Fibroblast of skin of back (primary cell): ENCODE data around the gene TSKS. TPM values are rescaled to one million over a fixed set of nuclear protein-coding genes. Genes with fewer than 3 reads are reported as not detected.

Source experiments
- DNase-seq: peaks from one replicate; pipeline ENCODE4 v3.0.0-alpha.2; 2013
- polyA plus RNA-seq, 2 experiments: library from polyadenylated mRNA; unstranded; fragments of 120-200 nt; gene quantifications; one replicate each; pipeline ENCODE4 v1.2.1, GENCODE V29; 2013; ENCODE audit not compliant: insufficient read length in 2 of 2

TSKS gene
- 0.06 TPM for polyA plus RNA-seq (2013, experiment 1 of 2; ENCODE audit: insufficient read length)
- 0.31 TPM for polyA plus RNA-seq (2013, experiment 2 of 2; ENCODE audit: insufficient read length)

- no peak for DNase-seq
Observed at GRCh38 chr19:49763230-49763629, at the start of gene TSKS. Gene TSKS (minus strand): TSS chr19:49763306. CDS start chr19:49763247, 59 bp downstream.

GRCh38 chr19:49812452-49812996 is 49.4 kb upstream of the TSKS start:
- no peak for DNase-seq

- no peak for DNase-seq
Observed at GRCh38 chr19:49811328-49811727, 48.2 kb upstream of the TSKS start.

- DNase-seq: no peak
Observed at GRCh38 chr19:49809941-49810389, 46.9 kb upstream of the TSKS start.

GRCh38 chr19:49809160-49809940 is 46.2 kb upstream of the TSKS start:
- peak; percentile 40 for DNase-seq

- peak; percentile 81 for DNase-seq
Observed at GRCh38 chr19:49808711-49809159, 45.6 kb upstream of the TSKS start.

GRCh38 chr19:49807904-49808675 is 45.0 kb upstream of the TSKS start:
- no peak for DNase-seq

- no peak for DNase-seq
Observed at GRCh38 chr19:49807058-49807903, 44.2 kb upstream of the TSKS start.

GRCh38 chr19:49806620-49806959 is 43.5 kb upstream of the TSKS start:
- DNase-seq: no peak

- no peak for DNase-seq
Observed at GRCh38 chr19:49805822-49806619, 42.9 kb upstream of the TSKS start.

GRCh38 chr19:49803529-49803856 is 40.4 kb upstream of the TSKS start:
- DNase-seq: no peak

GRCh38 chr19:49802836-49803528 is 39.9 kb upstream of the TSKS start:
- no peak for DNase-seq

GRCh38 chr19:49801966-49802661 is 39.0 kb upstream of the TSKS start:
- peak; percentile 93 for DNase-seq

GRCh38 chr19:49801401-49801888 is 38.3 kb upstream of the TSKS start:
- no peak for DNase-seq

- DNase-seq: no peak
Observed at GRCh38 chr19:49800771-49801170, 37.7 kb upstream of the TSKS start.

- no peak for DNase-seq
Observed at GRCh38 chr19:49799798-49800376, 36.8 kb upstream of the TSKS start.

- no peak for DNase-seq
Observed at GRCh38 chr19:49799271-49799797, 36.2 kb upstream of the TSKS start.

GRCh38 chr19:49798574-49798973 is 35.5 kb upstream of the TSKS start:
- no peak for DNase-seq

- DNase-seq: no peak
Observed at GRCh38 chr19:49795615-49796014, 32.5 kb upstream of the TSKS start.

GRCh38 chr19:49793561-49793840 is 30.4 kb upstream of the TSKS start:
- peak; percentile 79 for DNase-seq
